ENCODE measurements around the gene DOCK7.

Gene DOCK7

GRCh38 chr1:62728963-62729362 is 40.8 kb upstream of the DOCK7 start:
- TF ChIP-seq POLR2AphosphoS5 (IDR thresholded peaks at IDR 0.05; ENCODE audit: low read depth, low read length) (no peak), TAF1 (IDR thresholded peaks at IDR 0.05; ENCODE audit: borderline replicate concordance, insufficient read depth, low read length) (no peak), FOXP2 (optimal IDR thresholded peaks at IDR 0.05; ENCODE audit: borderline replicate concordance, extremely low read depth, extremely low read length, insufficient read depth) (no peak), REST (IDR thresholded peaks at IDR 0.05; ENCODE audit: insufficient read depth in 1 of 2, low read depth in 2 of 2, low read length in 2 of 2) (no peak), SIN3A (IDR thresholded peaks at IDR 0.05; ENCODE audit: borderline replicate concordance, insufficient read depth, low read length) (no peak)

- TF ChIP-seq FOXP2 (optimal IDR thresholded peaks at IDR 0.05; ENCODE audit: borderline replicate concordance, extremely low read depth, extremely low read length, insufficient read depth) (no peak), TAF1 (IDR thresholded peaks at IDR 0.05; ENCODE audit: borderline replicate concordance, insufficient read depth, low read length) (no peak), SIN3A (IDR thresholded peaks at IDR 0.05; ENCODE audit: borderline replicate concordance, insufficient read depth, low read length) (no peak), REST (IDR thresholded peaks at IDR 0.05; ENCODE audit: insufficient read depth in 1 of 2, low read depth in 2 of 2, low read length in 2 of 2) (no peak), POLR2AphosphoS5 (IDR thresholded peaks at IDR 0.05; ENCODE audit: low read depth, low read length) (no peak)
These were observed 39.6 kb upstream of the DOCK7 start for GRCh38 chr1:62727656-62728407.

- TF ChIP-seq TAF1 (IDR thresholded peaks at IDR 0.05; ENCODE audit: borderline replicate concordance, insufficient read depth, low read length), result no peak
- TF ChIP-seq POLR2AphosphoS5 (IDR thresholded peaks at IDR 0.05; ENCODE audit: low read depth, low read length), result no peak
- TF ChIP-seq SIN3A (IDR thresholded peaks at IDR 0.05; ENCODE audit: borderline replicate concordance, insufficient read depth, low read length), result no peak
- no peak for TF ChIP-seq FOXP2 (optimal IDR thresholded peaks at IDR 0.05; ENCODE audit: borderline replicate concordance, extremely low read depth, extremely low read length, insufficient read depth)
- no peak for TF ChIP-seq REST (IDR thresholded peaks at IDR 0.05; ENCODE audit: insufficient read depth in 1 of 2, low read depth in 2 of 2, low read length in 2 of 2)
These were observed 37.8 kb upstream of the DOCK7 start for GRCh38 chr1:62726011-62726442.

- TF ChIP-seq POLR2AphosphoS5 (IDR thresholded peaks at IDR 0.05; ENCODE audit: low read depth, low read length) (no peak), SIN3A (IDR thresholded peaks at IDR 0.05; ENCODE audit: borderline replicate concordance, insufficient read depth, low read length) (no peak), FOXP2 (optimal IDR thresholded peaks at IDR 0.05; ENCODE audit: borderline replicate concordance, extremely low read depth, extremely low read length, insufficient read depth) (no peak), REST (IDR thresholded peaks at IDR 0.05; ENCODE audit: insufficient read depth in 1 of 2, low read depth in 2 of 2, low read length in 2 of 2) (no peak), TAF1 (IDR thresholded peaks at IDR 0.05; ENCODE audit: borderline replicate concordance, insufficient read depth, low read length) (no peak)
These were observed 37.1 kb upstream of the DOCK7 start for GRCh38 chr1:62725255-62725654.

Measured in PFSK-1 (cell line).